Gastroesophageal sphincter (tissue), 3 donors: ENCODE measurements around the gene TEX13A.

Experiments used
- CTCF ChIP-seq, 4 experiments: fragments of 200-600 bp in 2 of 4; fragments of 450-650 bp in 2 of 4; sonication (generic) in 1 of 4; IDR thresholded peaks; one replicate each; pipeline ENCODE4 v1.5.1; 2017 to 2019; ENCODE audit warnings: antibody characterized with exemption in 4 of 4, mild to moderate bottlenecking in 2 of 4, moderate library complexity in 2 of 4
- POLR2A ChIP-seq, 2 donors: fragments of 450-650 bp; IDR thresholded peaks; one replicate each; pipeline ENCODE4 v1.6.1; 2017; ENCODE audit warnings: antibody characterized with exemption in 2 of 2, mild to moderate bottlenecking in 2 of 2, moderate library complexity in 1 of 2
- POLR2AphosphoS5 ChIP-seq: sonication (generic); formaldehyde crosslinking; IDR thresholded peaks from one replicate; pipeline ENCODE4 v1.6.1; 2017; ENCODE audit warnings: antibody characterized with exemption

DNA sequence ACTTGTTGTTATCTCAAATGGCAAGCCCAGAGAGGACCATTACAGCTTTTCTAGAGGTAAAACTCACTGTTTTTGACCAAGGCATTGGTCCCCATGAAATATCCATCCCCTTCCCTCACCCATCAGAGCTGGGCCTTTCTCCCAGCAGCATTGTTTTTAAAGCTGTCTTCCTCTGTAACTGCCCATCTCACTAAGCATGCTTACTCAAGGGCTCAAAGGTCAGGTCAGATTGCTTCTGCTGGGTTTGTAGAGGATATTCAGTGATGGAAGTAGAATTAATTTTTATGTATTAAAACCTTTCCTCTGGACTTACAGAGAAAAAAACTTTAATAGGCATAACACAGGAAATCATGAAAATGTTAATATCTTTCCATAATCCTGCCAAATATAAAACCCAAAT is 11.1 kb downstream of the TEX13A start:
- TF ChIP-seq CTCF (IDR thresholded peaks at IDR 0.05) (no peak), POLR2AphosphoS5 (no peak), POLR2A (IDR thresholded peaks at IDR 0.05) (no peak)
